Measurements from ENCODE around the gene NECTIN3.

The NECTIN3 gene

DNA sequence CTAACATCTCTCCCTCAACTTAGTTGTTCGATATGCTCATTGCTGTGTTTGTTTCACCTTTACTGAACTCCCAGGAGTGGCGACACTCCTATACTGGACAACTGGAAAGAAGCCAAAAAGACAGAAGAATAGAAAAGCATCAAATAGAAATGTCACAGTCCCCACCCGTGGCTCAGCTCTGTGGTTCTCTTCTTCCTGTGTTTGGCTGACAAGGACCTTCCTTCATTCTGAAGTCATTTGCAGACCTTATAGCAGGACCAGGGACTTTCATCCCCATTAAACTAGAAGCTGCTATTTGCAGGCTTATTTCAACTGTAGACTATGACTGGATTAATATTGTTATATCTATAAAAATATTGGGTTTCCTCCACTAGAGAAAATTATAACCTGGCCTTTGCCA is 125.9 kb downstream of the NECTIN3 start:
- 67% methylated on average over 3 of the region's 3 CpGs for WGBS (ENCODE audit: insufficient coverage)
- Histone ChIP-seq H3K36me3 (ENCODE audit: control insufficient read depth in 4 of 4, insufficient read depth in 4 of 4, low read length in 3 of 4) (no peaks in the 10 kb centered on the region), H3K4me3 (ENCODE audit: control insufficient read depth in 1 of 7, extremely low read depth in 1 of 7, insufficient read depth in 4 of 7, low read depth in 2 of 7, low read length in 6 of 7) (no peak overlapping the region), H3K9me3 (ENCODE audit: control extremely low read depth in 1 of 5, control insufficient read depth in 4 of 5, insufficient read depth in 2 of 5, low read depth in 1 of 5, low read length in 4 of 5) (no peaks in the 10 kb centered on the region), H3K27me3 (replicated peaks in 2 of 5; ENCODE audit: control insufficient read depth in 4 of 5, insufficient read depth in 5 of 5, low read length in 4 of 5) (no peaks in the 10 kb centered on the region), H3K4me1 (ENCODE audit: control extremely low read depth in 1 of 4, control insufficient read depth in 4 of 4, insufficient read depth in 4 of 4, low read length in 3 of 4) (no peaks in the 10 kb centered on the region), H3K27ac (ENCODE audit: insufficient read depth in 1 of 2, low read depth in 1 of 2, low read length in 2 of 2, poor library complexity in 1 of 2, severe bottlenecking in 2 of 2) (no peak overlapping the region)
- CTCF ChIA-PET, result no interaction called here
- POLR2A ChIA-PET, result no interaction called here
- DNase-seq, result no peak

DNA sequence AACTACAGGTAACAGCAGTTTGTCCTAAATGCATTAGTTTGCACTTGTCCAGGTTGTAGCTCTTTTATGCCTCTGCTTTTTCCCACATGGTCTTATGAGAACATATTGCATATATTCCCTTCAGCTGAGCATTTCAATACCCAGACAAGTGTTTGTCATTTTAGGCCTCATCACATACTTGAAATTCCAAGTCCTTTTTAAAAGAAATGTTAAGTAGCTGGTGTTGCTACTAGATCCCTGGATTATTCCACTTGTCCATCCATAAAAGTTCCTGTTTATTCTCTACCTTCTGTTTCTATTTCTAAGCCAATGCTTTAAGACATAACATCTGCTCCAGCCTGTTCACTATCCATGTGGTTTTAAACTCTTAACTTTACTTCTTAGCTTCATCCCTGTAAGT is 128.4 kb downstream of the NECTIN3 start:
- ChIA-PET POLR2A (no interaction called here), CTCF (interaction anchor here (1.4 kb wide), 1 partner anchor 77 kb away, joined by 3 read pairs; no protein-coding TSS in a partner anchor)
- H3K4me1 ChIP-seq (ENCODE audit: control extremely low read depth in 1 of 4, control insufficient read depth in 4 of 4, insufficient read depth in 4 of 4, low read length in 3 of 4), result no peaks in the 10 kb centered on the region
- no peak for DNase-seq
- no peaks in the 10 kb centered on the region for H3K27me3 ChIP-seq (replicated peaks in 2 of 5; ENCODE audit: control insufficient read depth in 4 of 5, insufficient read depth in 5 of 5, low read length in 4 of 5)
- H3K9me3 ChIP-seq (ENCODE audit: control extremely low read depth in 1 of 5, control insufficient read depth in 4 of 5, insufficient read depth in 2 of 5, low read depth in 1 of 5, low read length in 4 of 5), result no peaks in the 10 kb centered on the region
- H3K4me3 ChIP-seq (ENCODE audit: control insufficient read depth in 1 of 7, extremely low read depth in 1 of 7, insufficient read depth in 4 of 7, low read depth in 2 of 7, low read length in 6 of 7), result no peak overlapping the region
- H3K36me3 ChIP-seq (ENCODE audit: control insufficient read depth in 4 of 4, insufficient read depth in 4 of 4, low read length in 3 of 4), result no peaks in the 10 kb centered on the region
- H3K27ac ChIP-seq (ENCODE audit: insufficient read depth in 1 of 2, low read depth in 1 of 2, low read length in 2 of 2, poor library complexity in 1 of 2, severe bottlenecking in 2 of 2), result no peak overlapping the region

DNA sequence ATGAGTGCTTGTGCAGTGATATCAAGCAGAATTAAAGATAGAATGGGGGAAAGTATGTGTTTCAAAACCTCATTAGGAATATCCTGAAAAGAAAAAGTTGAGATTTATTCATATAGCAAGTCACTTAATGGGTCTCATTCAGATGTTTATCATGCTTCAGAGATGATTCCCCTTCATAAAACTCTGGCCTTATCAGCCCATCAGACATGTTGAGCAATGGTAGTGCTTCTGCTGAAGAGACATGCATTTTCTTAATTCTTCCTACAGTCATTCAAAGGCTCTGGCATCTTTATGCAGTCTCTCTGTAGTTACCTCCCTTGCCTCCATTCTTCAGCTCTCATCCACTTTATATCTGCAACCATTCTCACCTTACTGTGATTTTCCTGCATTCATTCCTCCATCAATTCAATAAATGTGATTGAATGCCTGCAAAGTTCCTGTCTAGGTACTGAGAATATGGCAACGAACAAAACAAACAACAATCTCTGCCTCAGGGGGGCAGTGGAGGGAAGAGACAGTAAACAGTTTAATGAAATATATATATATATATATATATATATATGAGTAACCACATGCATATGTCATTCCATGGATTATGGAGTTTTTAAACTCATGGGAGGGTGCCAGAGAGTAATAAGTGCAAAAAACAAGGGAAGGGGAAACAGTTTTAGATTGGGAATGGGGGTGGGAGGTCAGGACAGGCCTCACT is 138.5 kb downstream of the NECTIN3 start:
- H3K27me3 ChIP-seq (replicated peaks in 2 of 5; ENCODE audit: control insufficient read depth in 4 of 5, insufficient read depth in 5 of 5, low read length in 4 of 5), result no peaks in the 10 kb centered on the region
- POLR2A ChIA-PET, result no interaction called here
- H3K36me3 ChIP-seq (ENCODE audit: control insufficient read depth in 4 of 4, insufficient read depth in 4 of 4, low read length in 3 of 4), result no peaks in the 10 kb centered on the region
- no peak overlapping the region for H3K4me3 ChIP-seq (ENCODE audit: control insufficient read depth in 1 of 7, extremely low read depth in 1 of 7, insufficient read depth in 4 of 7, low read depth in 2 of 7, low read length in 6 of 7)
- H3K27ac ChIP-seq (ENCODE audit: insufficient read depth in 1 of 2, low read depth in 1 of 2, low read length in 2 of 2, poor library complexity in 1 of 2, severe bottlenecking in 2 of 2), result no peak overlapping the region
- H3K4me1 ChIP-seq (ENCODE audit: control extremely low read depth in 1 of 4, control insufficient read depth in 4 of 4, insufficient read depth in 4 of 4, low read length in 3 of 4), result no peaks in the 10 kb centered on the region
- DNase-seq, result no peak
- CTCF ChIA-PET, result no interaction called here
- no CpG with 5 or more reads among the region's 1 CpG for WGBS (ENCODE audit: insufficient coverage)
- no peaks in the 10 kb centered on the region for H3K9me3 ChIP-seq (ENCODE audit: control extremely low read depth in 1 of 5, control insufficient read depth in 4 of 5, insufficient read depth in 2 of 5, low read depth in 1 of 5, low read length in 4 of 5)

DNA sequence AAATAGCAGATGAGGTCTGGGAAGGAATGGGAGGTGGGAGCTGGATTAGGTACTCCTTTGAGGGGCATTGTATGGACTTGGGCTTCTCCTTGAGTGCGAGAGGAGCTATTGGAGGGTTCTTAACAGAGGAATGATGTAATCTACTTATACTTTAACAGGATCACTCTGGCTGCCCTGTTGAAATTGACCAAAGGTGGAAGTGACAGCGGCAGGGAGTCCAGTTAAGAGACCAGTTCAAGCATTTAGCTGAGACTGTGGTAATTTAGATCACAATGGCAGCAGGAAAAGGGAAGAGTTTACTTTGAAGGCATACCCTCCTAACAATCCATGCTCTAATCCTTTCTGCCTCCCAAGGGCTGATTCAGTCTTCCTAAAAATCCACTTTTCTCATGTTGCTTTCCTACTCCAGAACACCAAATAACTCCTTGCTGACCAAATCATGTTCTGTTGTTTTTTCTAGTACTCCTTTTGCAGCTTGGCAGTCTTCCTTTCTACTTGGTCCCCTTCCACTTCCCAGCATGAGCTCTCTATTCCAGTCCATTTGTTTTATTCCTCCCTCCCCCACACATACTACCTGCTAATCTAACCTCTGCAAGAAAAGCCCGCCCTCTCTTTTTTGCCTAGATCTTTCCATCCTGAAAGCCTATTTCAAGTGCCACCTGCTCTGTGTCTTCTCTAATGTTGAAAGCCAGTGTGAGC is 139.4 kb downstream of the NECTIN3 start:
- 90% methylated on average over 2 of the region's 3 CpGs for WGBS (ENCODE audit: insufficient coverage)
- Histone ChIP-seq H3K36me3 (ENCODE audit: control insufficient read depth in 4 of 4, insufficient read depth in 4 of 4, low read length in 3 of 4) (no peaks in the 10 kb centered on the region), H3K9me3 (ENCODE audit: control extremely low read depth in 1 of 5, control insufficient read depth in 4 of 5, insufficient read depth in 2 of 5, low read depth in 1 of 5, low read length in 4 of 5) (no peaks in the 10 kb centered on the region), H3K4me1 (ENCODE audit: control extremely low read depth in 1 of 4, control insufficient read depth in 4 of 4, insufficient read depth in 4 of 4, low read length in 3 of 4) (no peaks in the 10 kb centered on the region), H3K27ac (ENCODE audit: insufficient read depth in 1 of 2, low read depth in 1 of 2, low read length in 2 of 2, poor library complexity in 1 of 2, severe bottlenecking in 2 of 2) (no peak overlapping the region), H3K4me3 (ENCODE audit: control insufficient read depth in 1 of 7, extremely low read depth in 1 of 7, insufficient read depth in 4 of 7, low read depth in 2 of 7, low read length in 6 of 7) (no peak overlapping the region), H3K27me3 (replicated peaks in 2 of 5; ENCODE audit: control insufficient read depth in 4 of 5, insufficient read depth in 5 of 5, low read length in 4 of 5) (no peaks in the 10 kb centered on the region)
- no peak for DNase-seq
- ChIA-PET POLR2A (no interaction called here), CTCF (interaction anchor here (1.1 kb wide), 1 partner anchor 10 kb away, joined by 4 read pairs; no protein-coding TSS in a partner anchor)

DNA sequence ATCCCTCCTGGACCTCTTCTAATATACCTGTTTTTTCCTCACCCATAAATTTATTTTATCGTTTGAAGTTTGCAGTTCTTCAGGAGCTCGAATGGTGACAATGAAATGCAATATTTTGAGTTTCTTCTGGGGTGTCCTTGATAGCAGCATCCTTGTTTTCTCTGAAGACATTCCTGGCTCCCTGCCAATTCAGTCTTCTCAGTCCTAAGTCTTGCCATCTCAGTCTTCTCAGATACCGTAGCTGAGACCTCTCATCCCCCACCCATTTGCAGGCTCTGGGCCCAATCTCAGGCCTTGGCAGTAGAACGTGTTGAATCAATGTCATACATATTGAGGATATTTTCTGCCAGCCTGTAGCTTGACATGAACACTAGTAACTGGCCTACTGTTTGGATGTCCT is 140.9 kb downstream of the NECTIN3 start:
- H3K4me3 ChIP-seq (ENCODE audit: control insufficient read depth in 1 of 7, extremely low read depth in 1 of 7, insufficient read depth in 4 of 7, low read depth in 2 of 7, low read length in 6 of 7), result no peak overlapping the region
- H3K27ac ChIP-seq (ENCODE audit: insufficient read depth in 1 of 2, low read depth in 1 of 2, low read length in 2 of 2, poor library complexity in 1 of 2, severe bottlenecking in 2 of 2), result no peak overlapping the region
- ChIA-PET CTCF (interaction anchor here (1.1 kb wide), 1 partner anchor 8 kb away, joined by 4 read pairs; no protein-coding TSS in a partner anchor), POLR2A (no interaction called here)
- H3K27me3 ChIP-seq (replicated peaks in 2 of 5; ENCODE audit: control insufficient read depth in 4 of 5, insufficient read depth in 5 of 5, low read length in 4 of 5), result no peaks in the 10 kb centered on the region
- DNase-seq, result no peak
- whole genome bisulfite sequencing (ENCODE audit: insufficient coverage), result 100% methylated on average over 3 of the region's 4 CpGs
- H3K4me1 ChIP-seq (ENCODE audit: control extremely low read depth in 1 of 4, control insufficient read depth in 4 of 4, insufficient read depth in 4 of 4, low read length in 3 of 4), result no peaks in the 10 kb centered on the region
- no peaks in the 10 kb centered on the region for H3K36me3 ChIP-seq (ENCODE audit: control insufficient read depth in 4 of 4, insufficient read depth in 4 of 4, low read length in 3 of 4)
- H3K9me3 ChIP-seq (ENCODE audit: control extremely low read depth in 1 of 5, control insufficient read depth in 4 of 5, insufficient read depth in 2 of 5, low read depth in 1 of 5, low read length in 4 of 5), result no peaks in the 10 kb centered on the region

DNA sequence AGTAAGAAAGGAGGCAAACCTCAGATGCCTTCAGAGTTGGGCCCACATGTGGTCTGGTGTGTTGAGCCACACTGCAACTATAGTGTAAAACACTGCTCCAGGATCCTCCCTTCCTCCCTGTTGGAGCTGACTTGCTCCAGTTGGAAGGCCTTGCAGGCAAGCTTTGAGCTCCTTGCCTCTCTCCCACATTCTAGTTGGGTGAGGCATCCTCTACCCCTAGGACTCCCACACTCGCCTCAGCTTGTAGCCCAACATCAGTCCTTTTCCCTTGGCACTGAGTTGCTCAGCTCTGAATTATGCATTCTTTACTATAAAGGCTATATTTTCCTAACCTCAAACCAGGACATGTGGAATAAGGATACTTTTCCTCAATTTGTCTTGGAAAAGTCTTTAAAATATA is 143.9 kb downstream of the NECTIN3 start:
- H3K27ac ChIP-seq (ENCODE audit: insufficient read depth in 1 of 2, low read depth in 1 of 2, low read length in 2 of 2, poor library complexity in 1 of 2, severe bottlenecking in 2 of 2), result no peak overlapping the region

DNA sequence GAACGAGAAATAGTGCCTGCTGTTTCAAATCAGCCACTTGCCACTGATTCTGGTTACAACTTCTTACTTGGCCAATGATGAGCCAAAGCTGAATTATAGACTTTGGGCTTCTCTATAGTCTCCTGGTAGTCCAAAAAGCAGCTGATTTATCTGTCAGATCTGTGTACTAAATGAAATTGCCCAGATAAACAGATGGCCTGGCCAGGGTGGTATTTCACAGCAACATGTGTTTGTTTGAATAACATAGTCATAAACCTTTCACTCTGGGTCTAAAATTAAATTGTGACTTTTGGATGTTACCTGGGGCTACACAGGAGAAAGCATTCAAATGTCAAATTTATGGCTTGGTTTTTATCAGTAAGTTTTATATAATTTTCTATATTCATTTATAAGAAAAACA is 147.0 kb downstream of the NECTIN3 start:
- 92% methylated on average over 1 of the region's 1 CpG for WGBS (ENCODE audit: insufficient coverage)
- Histone ChIP-seq H3K4me1 (ENCODE audit: control extremely low read depth in 1 of 4, control insufficient read depth in 4 of 4, insufficient read depth in 4 of 4, low read length in 3 of 4) (no peaks in the 10 kb centered on the region), H3K36me3 (ENCODE audit: control insufficient read depth in 4 of 4, insufficient read depth in 4 of 4, low read length in 3 of 4) (no peaks in the 10 kb centered on the region), H3K27ac (ENCODE audit: insufficient read depth in 1 of 2, low read depth in 1 of 2, low read length in 2 of 2, poor library complexity in 1 of 2, severe bottlenecking in 2 of 2) (no peak overlapping the region), H3K4me3 (ENCODE audit: control insufficient read depth in 1 of 7, extremely low read depth in 1 of 7, insufficient read depth in 4 of 7, low read depth in 2 of 7, low read length in 6 of 7) (no peak overlapping the region), H3K9me3 (ENCODE audit: control extremely low read depth in 1 of 5, control insufficient read depth in 4 of 5, insufficient read depth in 2 of 5, low read depth in 1 of 5, low read length in 4 of 5) (no peaks in the 10 kb centered on the region), H3K27me3 (replicated peaks in 2 of 5; ENCODE audit: control insufficient read depth in 4 of 5, insufficient read depth in 5 of 5, low read length in 4 of 5) (no peaks in the 10 kb centered on the region)
- ChIA-PET POLR2A (no interaction called here), CTCF (no interaction called here)
- no peak for DNase-seq

More for the DNA sequence above, 143.9 kb downstream of the NECTIN3 start:
- POLR2A ChIA-PET, result no interaction called here
- WGBS (ENCODE audit: insufficient coverage), result no CpG with 5 or more reads among the region's 1 CpG
- Histone ChIP-seq H3K4me3 (ENCODE audit: control insufficient read depth in 1 of 7, extremely low read depth in 1 of 7, insufficient read depth in 4 of 7, low read depth in 2 of 7, low read length in 6 of 7) (no peak overlapping the region), H3K27me3 (replicated peaks in 2 of 5; ENCODE audit: control insufficient read depth in 4 of 5, insufficient read depth in 5 of 5, low read length in 4 of 5) (no peaks in the 10 kb centered on the region), H3K36me3 (ENCODE audit: control insufficient read depth in 4 of 4, insufficient read depth in 4 of 4, low read length in 3 of 4) (no peaks in the 10 kb centered on the region), H3K9me3 (ENCODE audit: control extremely low read depth in 1 of 5, control insufficient read depth in 4 of 5, insufficient read depth in 2 of 5, low read depth in 1 of 5, low read length in 4 of 5) (no peaks in the 10 kb centered on the region), H3K4me1 (ENCODE audit: control extremely low read depth in 1 of 4, control insufficient read depth in 4 of 4, insufficient read depth in 4 of 4, low read length in 3 of 4) (no peaks in the 10 kb centered on the region)
- no peak for DNase-seq
- CTCF ChIA-PET, result no interaction called here

Data from common myeloid progenitor, CD34-positive (primary cell).